Activated B cell treated with CpG ODN at 0.5 μM for 24 hours (primary cell): ENCODE measurements around the gene MINDY2. TPM values are rescaled to one million over a fixed set of nuclear protein-coding genes. Genes with fewer than 3 reads are reported as not detected.

ENCODE experiments used
- ATAC-seq: fragments of 200-7000 bp; cut with Tn5 transposase; one replicate; pipeline ENCODE4 v1.10.0; 2021; ENCODE audit warnings: low read depth, mild to moderate bottlenecking, moderate library complexity
- CTCF ChIA-PET: fragments of 350-600 bp; sonication (Branson Sonifier 250); formaldehyde crosslinking; loops from one replicate; lab custom pipeline; 2021; ENCODE audit warnings: antibody characterized with exemption; lab: Charles Lee
- POLR2A ChIA-PET: fragments of 350-600 bp; sonication (Branson Sonifier 250); formaldehyde crosslinking; loops from one replicate; lab custom pipeline; 2021; ENCODE audit warnings: antibody characterized with exemption; lab: Charles Lee
- DNase-seq: peaks from one replicate; pipeline ENCODE4 v3.0.0; 2022
- H3K27ac Mint-ChIP-seq: one replicate; pipeline ENCODE4 v1.8.0; 2020; ENCODE audit warnings: mixed read lengths
- H3K27me3 Mint-ChIP-seq: one replicate; pipeline ENCODE4 v1.8.0; 2021; ENCODE audit warnings: mixed read lengths
- H3K36me3 Mint-ChIP-seq: one replicate; pipeline ENCODE4 v1.8.0; 2021; ENCODE audit warnings: low read depth, mixed read lengths
- H3K4me1 Mint-ChIP-seq: one replicate; pipeline ENCODE4 v1.8.0; 2021; ENCODE audit warnings: mixed read lengths
- H3K4me3 Mint-ChIP-seq: one replicate; pipeline ENCODE4 v1.8.0; 2020; ENCODE audit warnings: mild to moderate bottlenecking, mixed read lengths
- H3K9me3 Mint-ChIP-seq: one replicate; pipeline ENCODE4 v1.8.0; 2020; ENCODE audit warnings: mixed read lengths
- CTCF ChIP-seq: fragments of 200-600 bp; IDR thresholded peaks from one replicate; pipeline ENCODE4 v1.8.0; 2022; ENCODE audit warnings: antibody characterized with exemption, mild to moderate bottlenecking
- intact Hi-C: fragments of 100-400 bp; cut with micrococcal nuclease; formaldehyde crosslinking; loops from one replicate; pipeline ENCODE4 v1.15.1; 2024
- total RNA-seq: library from RNA; stranded (reverse); gene quantifications from 2 replicates; pipeline ENCODE4 v1.2.3, GENCODE V29; 2022

Gene MINDY2
- total RNA-seq, 1 donor from 2014 or later = 6.2 TPM

GRCh38 chr15:58785355-58785754 lies 14.3 kb downstream of the MINDY2 start:
- no peak for TF ChIP-seq CTCF
- Mint-ChIP-seq H3K4me1 (peaks cover 2% of the 10 kb centered on the region), H3K27me3 (no peaks in the 10 kb centered on the region), H3K9me3 (no peaks in the 10 kb centered on the region), H3K36me3 (peaks cover 19% of the 10 kb centered on the region), H3K27ac (no peak overlapping the region), H3K4me3 (no peak overlapping the region)
- POLR2A ChIA-PET = interaction anchor here (0.6 kb wide), 1 partner anchor 194 kb away, joined by 6 read pairs; no protein-coding TSS in a partner anchor
- DNase-seq = no peak
- ATAC-seq = no peak
- CTCF ChIA-PET = no interaction called here
- intact Hi-C loops = no loop called here

DNA sequence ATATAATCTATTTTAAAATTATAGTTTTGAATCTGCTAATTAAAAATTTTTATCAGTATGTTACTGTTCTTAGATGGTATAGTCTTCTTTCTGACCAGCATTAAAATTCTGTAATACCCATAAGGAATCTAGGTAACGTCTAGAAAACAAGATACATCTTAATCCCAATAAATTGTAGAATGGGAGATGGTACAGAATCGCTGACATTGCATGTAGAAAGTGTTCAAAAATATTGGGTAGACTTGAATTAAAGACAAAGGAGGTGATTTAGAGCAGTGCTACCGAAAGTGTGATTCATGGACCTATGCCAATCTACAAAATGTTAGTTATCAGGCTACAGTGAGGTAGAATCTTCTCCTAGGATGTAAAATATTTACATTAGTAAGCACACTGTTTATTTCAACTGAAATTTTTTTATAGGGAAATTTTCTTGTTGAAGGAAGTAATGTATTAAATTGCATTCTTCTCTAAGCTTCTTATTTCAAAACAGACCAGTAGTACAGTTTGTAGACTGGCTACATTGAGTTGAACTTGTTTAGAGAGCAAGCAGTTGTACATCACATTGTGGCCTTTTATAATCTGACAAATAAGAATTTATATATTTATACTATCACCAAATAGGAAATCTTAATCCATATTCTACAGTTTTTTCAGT lies 17.1 kb downstream of the MINDY2 start:
- peaks cover 30% of the 10 kb centered on the region for H3K36me3 Mint-ChIP-seq
- H3K4me3 Mint-ChIP-seq = no peak overlapping the region
- H3K27ac Mint-ChIP-seq = no peak overlapping the region
- DNase-seq = no peak
- H3K9me3 Mint-ChIP-seq = no peaks in the 10 kb centered on the region
- ATAC-seq = no peak
- POLR2A ChIA-PET = interaction anchor here (1.2 kb wide), 1 partner anchor 9 kb away, joined by 3 read pairs; no protein-coding TSS in a partner anchor
- intact Hi-C loops = no loop called here
- no peak for TF ChIP-seq CTCF
- CTCF ChIA-PET = no interaction called here
- no peaks in the 10 kb centered on the region for H3K4me1 Mint-ChIP-seq
- no peaks in the 10 kb centered on the region for H3K27me3 Mint-ChIP-seq

- no peak for DNase-seq
- Mint-ChIP-seq H3K36me3 (peaks cover 16% of the 10 kb centered on the region), H3K4me3 (no peak overlapping the region), H3K9me3 (peaks cover 3% of the 10 kb centered on the region), H3K27me3 (no peaks in the 10 kb centered on the region), H3K4me1 (peaks cover 10% of the 10 kb centered on the region), H3K27ac (no peak overlapping the region)
- POLR2A ChIA-PET = no interaction called here
- no peak for TF ChIP-seq CTCF
- no peak for ATAC-seq
- intact Hi-C loops = no loop called here
- CTCF ChIA-PET = no interaction called here
Measured at GRCh38 chr15:58793862-58794261, 22.8 kb downstream of the MINDY2 start.

- Mint-ChIP-seq H3K27ac (no peak overlapping the region), H3K27me3 (no peaks in the 10 kb centered on the region), H3K36me3 (peaks cover 10% of the 10 kb centered on the region), H3K4me3 (no peak overlapping the region), H3K4me1 (peaks cover 20% of the 10 kb centered on the region), H3K9me3 (peaks cover 3% of the 10 kb centered on the region)
- no peak for TF ChIP-seq CTCF
- CTCF ChIA-PET = no interaction called here
- ATAC-seq (no peak), DNase-seq (no peak)
- POLR2A ChIA-PET = no interaction called here
- intact Hi-C loops = no loop called here
Measured at GRCh38 chr15:58795825-58796224, 24.7 kb downstream of the MINDY2 start.

GRCh38 chr15:58797505-58797904 lies 26.4 kb downstream of the MINDY2 start:
- H3K9me3 Mint-ChIP-seq = peaks cover 3% of the 10 kb centered on the region
- intact Hi-C loops = no loop called here
- H3K36me3 Mint-ChIP-seq = peaks cover 6% of the 10 kb centered on the region
- POLR2A ChIA-PET = interaction anchor here (1.0 kb wide), 1 partner anchor 9 kb away, joined by 3 read pairs; no protein-coding TSS in a partner anchor
- no peak overlapping the region for H3K27ac Mint-ChIP-seq
- peaks cover 23% of the 10 kb centered on the region for H3K4me1 Mint-ChIP-seq
- no peak overlapping the region for H3K4me3 Mint-ChIP-seq
- ATAC-seq (no peak), DNase-seq (no peak)
- no peak for TF ChIP-seq CTCF
- CTCF ChIA-PET = interaction anchor here (0.6 kb wide), 1 partner anchor 116 kb away, joined by 3 read pairs; no protein-coding TSS in a partner anchor
- no peaks in the 10 kb centered on the region for H3K27me3 Mint-ChIP-seq
